Measurements from ENCODE around the gene GUCA1A. TPM values are rescaled to one million over a fixed set of nuclear protein-coding genes. Genes with fewer than 3 reads are reported as not detected.

GUCA1A gene
- total RNA-seq, 1 experiment from 2014 or later, result not detected

GRCh38 chr6:42224222-42225028 is 51.3 kb downstream of the GUCA1A start (continued):
- TF ChIP-seq CTCF (IDR thresholded peaks at IDR 0.05 in 2 of 3, conservative IDR thresholded peaks at IDR 0.05 in 1 of 3; ENCODE audit: borderline replicate concordance in 1 of 3, insufficient read depth in 1 of 3, low read depth in 2 of 3, low read length in 2 of 3), result no peak
- no peak for TF ChIP-seq EZH2 (IDR thresholded peaks at IDR 0.05)

- Histone ChIP-seq H3K27ac (ENCODE audit: low read depth, low read length) (peak overlapping the region; percentile 84), H3K4me3 (replicated peaks in 1 of 2; ENCODE audit: low read depth in 1 of 2, low read length in 2 of 2) (peak overlapping the region; percentile 23 to 42), H4K20me1 (ENCODE audit: insufficient read depth) (no peaks in the 10 kb centered on the region), H3K9ac (ENCODE audit: low read length) (peak overlapping the region; percentile 59), H3K36me3 (ENCODE audit: control insufficient read depth in 1 of 2, insufficient read depth in 2 of 2, low read length in 2 of 2) (no peaks in the 10 kb centered on the region), H3K4me1 (ENCODE audit: control insufficient read depth in 1 of 2, insufficient read depth in 2 of 2, low read length in 2 of 2) (peaks cover 48 to 89% of the 10 kb centered on the region in 2 experiments), H2AFZ (ENCODE audit: low read depth, low read length, poor library complexity, severe bottlenecking) (no peak overlapping the region), H3K79me2 (ENCODE audit: insufficient read depth, low read length) (no peaks in the 10 kb centered on the region), H3K9me2 (ENCODE audit: insufficient read depth) (no peaks in the 10 kb centered on the region), H3K4me2 (ENCODE audit: low read length) (peak overlapping the region; percentile 78), H3K9me3 (ENCODE audit: control insufficient read depth in 1 of 2, insufficient read depth in 1 of 2, low read depth in 1 of 2, low read length in 2 of 2) (no peaks in the 10 kb centered on the region), H3K27me3 (ENCODE audit: insufficient read depth, low read length) (no peaks in the 10 kb centered on the region)
- intact Hi-C loops (cut with micrococcal nuclease), result loop anchor here (10.0 kb wide), 2 partner anchors 320 to 650 kb away; partner anchors contain the start of gene RPL7L1
- ChIA-PET CTCF (interaction anchor here (0.7 to 3.0 kb wide), 6 partner anchors 10 to 682 kb away, joined by 3 to 13 read pairs (median 3); partner anchors contain the start of genes TAF8, TOMM6 and TRERF1), POLR2A (no interaction called here), RAD21 (ENCODE audit: low non-redundant PET in 1 of 2, low total read pairs in 2 of 2, uncharacterized antibody in 2 of 2, unreplicated experiment in 2 of 2) (interaction anchor here (0.6 to 1.0 kb wide), 2 partner anchors 227 to 424 kb away, joined by 4 read pairs; partner anchors contain the start of gene TRERF1 (in 1 of the 2))
- DNase-seq (ENCODE audit: low read depth, low spot score) (no peak), ATAC-seq (no peak)
- TSS peak; percentile 87 for BruUV-seq (replicated peaks)
- TF ChIP-seq EGR1 (IDR thresholded peaks at IDR 0.05; ENCODE audit: low read depth), result no peak
- no peak for TF ChIP-seq ZBTB33 (IDR thresholded peaks at IDR 0.05; ENCODE audit: extremely low read depth, insufficient replicate concordance, low read length)
- TF ChIP-seq SP1 (IDR thresholded peaks at IDR 0.05; ENCODE audit: low read depth), result no peak
- TF ChIP-seq SIN3A (IDR thresholded peaks at IDR 0.05; ENCODE audit: low read depth), result no peak
- TF ChIP-seq MAX (IDR thresholded peaks at IDR 0.05), result no peak
- TF ChIP-seq RAD21 (IDR thresholded peaks at IDR 0.05; ENCODE audit: low read depth), result no peak
- TF ChIP-seq SRF (IDR thresholded peaks at IDR 0.05; ENCODE audit: low read depth), result no peak
- TF ChIP-seq ATF3 (IDR thresholded peaks at IDR 0.05), result no peak
- no peak for TF ChIP-seq ZNF274 (IDR thresholded peaks at IDR 0.05; ENCODE audit: low read depth, low read length)
- TF ChIP-seq ZFX (IDR thresholded peaks at IDR 0.05), result no peak
- no peak for TF ChIP-seq TCF7L2 (IDR thresholded peaks at IDR 0.05; ENCODE audit: borderline replicate concordance, extremely low read depth, insufficient read depth, insufficient read length)
- no peak for TF ChIP-seq JUND (IDR thresholded peaks at IDR 0.05)
- TF ChIP-seq CTCF (IDR thresholded peaks at IDR 0.05 in 2 of 3, conservative IDR thresholded peaks at IDR 0.05 in 1 of 3; ENCODE audit: borderline replicate concordance in 1 of 3, insufficient read depth in 1 of 3, low read depth in 2 of 3, low read length in 2 of 3), result no peak
- TF ChIP-seq YY1 (IDR thresholded peaks at IDR 0.05; ENCODE audit: extremely low read depth, insufficient replicate concordance, low read depth, low read length), result no peak
- TF ChIP-seq POLR2A (IDR thresholded peaks at IDR 0.05; ENCODE audit: borderline replicate concordance, extremely low read depth, insufficient read depth, insufficient read length), result no peak
- no peak for TF ChIP-seq POLR2AphosphoS5 (IDR thresholded peaks at IDR 0.05; ENCODE audit: low read depth, low read length)
- TF ChIP-seq FOSL1 (IDR thresholded peaks at IDR 0.05; ENCODE audit: low read depth), result no peak
These were observed 51.8 kb downstream of the GUCA1A start for GRCh38 chr6:42225029-42225339.
